ENCODE results near the gene SLC22A23. TPM values are rescaled to one million over a fixed set of nuclear protein-coding genes. Genes with fewer than 3 reads are reported as not detected.

Gene SLC22A23
- total and polyA plus RNA-seq, 2 donors (not counting 1 experiment from before 2014, with no cell fraction given), result 0.18 to 1.4 TPM

DNA sequence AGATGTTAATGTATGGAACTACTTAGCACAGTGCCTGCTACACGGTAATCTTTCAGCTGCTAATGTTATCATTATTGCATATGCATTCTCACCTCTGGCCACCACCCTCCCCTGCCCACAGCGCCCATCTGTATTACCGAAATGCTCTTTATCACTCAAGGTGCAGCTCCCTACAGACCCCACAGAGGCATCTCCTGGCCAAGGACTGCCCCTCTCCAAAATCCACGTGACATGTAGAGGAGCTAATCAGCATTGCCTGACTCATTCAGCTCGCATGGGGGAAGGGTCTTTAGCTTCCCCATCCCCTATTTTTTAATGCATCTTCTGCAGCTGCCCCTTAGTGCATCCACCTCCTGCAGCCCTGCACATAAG, 41.8 kb downstream of the SLC22A23 start:
- Mint-ChIP-seq H3K9me3 (ENCODE audit: insufficient read depth) (no peaks in the 10 kb centered on the region), H3K4me1 (peaks cover 6% of the 10 kb centered on the region), H3K27me3 (peaks cover 17% of the 10 kb centered on the region), H3K4me3 (no peak overlapping the region), H3K27ac (no peak overlapping the region)
- H3K79me2 ChIP-seq (ENCODE audit: control insufficient read depth, insufficient read depth, low read length), result no peaks in the 10 kb centered on the region
- no peak overlapping the region for H3K4me2 ChIP-seq (replicated peaks; ENCODE audit: low read depth, low read length, poor library complexity, severe bottlenecking)
- ChIA-PET POLR2A (no interaction called here), CTCF (interaction anchor here (0.6 to 1.5 kb wide), 3 partner anchors 135 to 1295 kb away, joined by 3 to 4 read pairs (median 3); no protein-coding TSS in a partner anchor)
- no peaks in the 10 kb centered on the region for H3K36me3 ChIP-seq (replicated peaks in 1 of 2; ENCODE audit: control extremely low read depth in 1 of 2, control insufficient read depth in 1 of 2, extremely low read depth in 1 of 2, insufficient read depth in 2 of 2, low read length in 1 of 2)
- no peaks in the 10 kb centered on the region for H4K20me1 ChIP-seq (ENCODE audit: control insufficient read depth, insufficient read depth, low read length, poor library complexity, severe bottlenecking)
- no peak for DNase-seq
- WGBS (ENCODE audit: insufficient coverage), result 78% methylated on average over 5 of the region's 5 CpGs
- H2AFZ ChIP-seq (ENCODE audit: insufficient read depth, low read depth, low read length, poor library complexity, severe bottlenecking), result no peak overlapping the region
- H3K9ac ChIP-seq (ENCODE audit: low read length), result no peak overlapping the region
- no peak overlapping the region for H3K27ac ChIP-seq (ENCODE audit: low read length in 2 of 2)
- intact Hi-C loops (cut with micrococcal nuclease), result no loop called here
- H3K4me3 ChIP-seq (ENCODE audit: control extremely low read depth in 1 of 5, extremely low read depth in 1 of 5, insufficient read depth in 1 of 5, low read depth in 2 of 5, low read length in 4 of 5), result no peak overlapping the region
- no peak for TF ChIP-seq CTCF (IDR thresholded peaks at IDR 0.05)
- TF ChIP-seq EZH2 (IDR thresholded peaks at IDR 0.05; ENCODE audit: borderline replicate concordance, insufficient read depth, low read depth, low read length, poor library complexity, severe bottlenecking), result no peak
- peaks cover 0 to 3% (median 0%) of the 10 kb centered on the region in 3 donors for H3K9me3 ChIP-seq (ENCODE audit: control extremely low read depth in 1 of 3, control insufficient read depth in 2 of 3, insufficient read depth in 1 of 3, low read length in 2 of 3)
- no peak for ATAC-seq (ENCODE audit: low read depth)
- H3K27me3 ChIP-seq (replicated peaks in 1 of 4; ENCODE audit: control extremely low read depth in 1 of 4, control insufficient read depth in 3 of 4, insufficient read depth in 4 of 4, low read length in 3 of 4), result peaks cover 0 to 6% (median 3%) of the 10 kb centered on the region in 4 experiments
- peaks cover 0 to 5% of the 10 kb centered on the region in 2 donors for H3K4me1 ChIP-seq (ENCODE audit: control insufficient read depth in 2 of 2, insufficient read depth in 2 of 2, low read length in 2 of 2)

DNA sequence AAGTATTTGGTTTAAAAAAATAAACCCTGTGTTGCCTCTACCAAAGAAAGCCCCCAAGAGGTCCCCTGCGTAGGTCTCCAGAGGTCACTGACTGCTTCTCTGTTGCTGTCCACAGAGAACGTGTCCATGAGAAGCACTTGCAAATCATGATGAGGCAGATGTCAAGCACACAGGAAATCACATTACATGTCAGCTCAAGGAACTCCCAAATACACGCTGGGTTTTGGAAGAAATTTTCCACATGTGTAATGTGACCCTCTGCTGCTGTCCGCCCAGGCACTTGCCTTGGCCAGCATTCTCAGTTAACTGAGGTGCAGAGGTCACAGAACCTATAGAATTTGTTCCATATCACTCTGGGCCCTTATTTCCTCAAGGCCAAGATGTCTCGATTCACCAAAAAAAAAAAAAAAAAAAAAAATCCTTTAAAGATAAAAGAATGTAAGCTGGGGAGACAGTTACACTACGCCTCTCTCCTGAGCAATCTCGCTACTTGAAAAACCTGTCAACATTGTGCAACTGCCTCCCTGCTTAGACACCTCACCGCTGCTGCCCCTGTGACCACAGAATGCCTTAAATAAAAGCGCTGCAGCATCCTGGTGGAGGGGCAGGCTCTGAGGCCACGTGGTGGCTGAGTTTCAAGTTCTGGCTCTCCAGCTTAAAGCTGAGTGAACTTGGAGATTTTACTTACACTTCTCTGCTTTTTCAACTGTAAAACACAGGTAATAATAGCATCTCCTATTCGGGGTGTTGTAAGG, 42.3 kb downstream of the SLC22A23 start:
- no peak overlapping the region for H3K27ac Mint-ChIP-seq
- no peak overlapping the region for H3K4me3 Mint-ChIP-seq
- no peak overlapping the region for H2AFZ ChIP-seq (ENCODE audit: insufficient read depth, low read depth, low read length, poor library complexity, severe bottlenecking)
- H3K4me3 ChIP-seq (ENCODE audit: control extremely low read depth in 1 of 5, extremely low read depth in 1 of 5, insufficient read depth in 1 of 5, low read depth in 2 of 5, low read length in 4 of 5), result no peak overlapping the region
- H3K27me3 Mint-ChIP-seq, result peaks cover 13% of the 10 kb centered on the region
- H3K27ac ChIP-seq (ENCODE audit: low read length in 2 of 2), result no peak overlapping the region
- no peak for ATAC-seq (ENCODE audit: low read depth)
- H3K4me1 Mint-ChIP-seq, result peaks cover 6% of the 10 kb centered on the region
- TF ChIP-seq EZH2 (IDR thresholded peaks at IDR 0.05; ENCODE audit: borderline replicate concordance, insufficient read depth, low read depth, low read length, poor library complexity, severe bottlenecking), result no peak
- TF ChIP-seq CTCF (IDR thresholded peaks at IDR 0.05), result no peak
- H3K9ac ChIP-seq (ENCODE audit: low read length), result no peak overlapping the region
- no peak for DNase-seq
- intact Hi-C loops (cut with micrococcal nuclease), result loop anchor here (5.0 kb wide), 1 partner anchor 137 kb away; no protein-coding TSS in a partner anchor
- no peaks in the 10 kb centered on the region for H3K9me3 Mint-ChIP-seq (ENCODE audit: insufficient read depth)
- no peaks in the 10 kb centered on the region for H3K36me3 ChIP-seq (replicated peaks in 1 of 2; ENCODE audit: control extremely low read depth in 1 of 2, control insufficient read depth in 1 of 2, extremely low read depth in 1 of 2, insufficient read depth in 2 of 2, low read length in 1 of 2)
- H3K79me2 ChIP-seq (ENCODE audit: control insufficient read depth, insufficient read depth, low read length), result no peaks in the 10 kb centered on the region
- H3K27me3 ChIP-seq (replicated peaks in 1 of 4; ENCODE audit: control extremely low read depth in 1 of 4, control insufficient read depth in 3 of 4, insufficient read depth in 4 of 4, low read length in 3 of 4), result peaks cover 0 to 6% (median 3%) of the 10 kb centered on the region in 4 experiments
- peaks cover 0 to 3% (median 0%) of the 10 kb centered on the region in 3 donors for H3K9me3 ChIP-seq (ENCODE audit: control extremely low read depth in 1 of 3, control insufficient read depth in 2 of 3, insufficient read depth in 1 of 3, low read length in 2 of 3)
- H3K4me1 ChIP-seq (ENCODE audit: control insufficient read depth in 2 of 2, insufficient read depth in 2 of 2, low read length in 2 of 2), result peaks cover 0 to 5% of the 10 kb centered on the region in 2 donors
- no peak overlapping the region for H3K4me2 ChIP-seq (replicated peaks; ENCODE audit: low read depth, low read length, poor library complexity, severe bottlenecking)
- CTCF ChIA-PET, result interaction anchor here (0.6 to 1.5 kb wide), 2 partner anchors 135 to 1294 kb away, joined by 3 to 4 read pairs; no protein-coding TSS in a partner anchor
- WGBS (ENCODE audit: insufficient coverage), result 74% methylated on average over 4 of the region's 11 CpGs
- H4K20me1 ChIP-seq (ENCODE audit: control insufficient read depth, insufficient read depth, low read length, poor library complexity, severe bottlenecking), result no peaks in the 10 kb centered on the region
- POLR2A ChIA-PET, result no interaction called here
